ENCODE data around the gene TRAF1.
A peak's percentile ranks its signal among the peaks of the same experiment; 100 is the strongest.

TRAF1 gene

DNA sequence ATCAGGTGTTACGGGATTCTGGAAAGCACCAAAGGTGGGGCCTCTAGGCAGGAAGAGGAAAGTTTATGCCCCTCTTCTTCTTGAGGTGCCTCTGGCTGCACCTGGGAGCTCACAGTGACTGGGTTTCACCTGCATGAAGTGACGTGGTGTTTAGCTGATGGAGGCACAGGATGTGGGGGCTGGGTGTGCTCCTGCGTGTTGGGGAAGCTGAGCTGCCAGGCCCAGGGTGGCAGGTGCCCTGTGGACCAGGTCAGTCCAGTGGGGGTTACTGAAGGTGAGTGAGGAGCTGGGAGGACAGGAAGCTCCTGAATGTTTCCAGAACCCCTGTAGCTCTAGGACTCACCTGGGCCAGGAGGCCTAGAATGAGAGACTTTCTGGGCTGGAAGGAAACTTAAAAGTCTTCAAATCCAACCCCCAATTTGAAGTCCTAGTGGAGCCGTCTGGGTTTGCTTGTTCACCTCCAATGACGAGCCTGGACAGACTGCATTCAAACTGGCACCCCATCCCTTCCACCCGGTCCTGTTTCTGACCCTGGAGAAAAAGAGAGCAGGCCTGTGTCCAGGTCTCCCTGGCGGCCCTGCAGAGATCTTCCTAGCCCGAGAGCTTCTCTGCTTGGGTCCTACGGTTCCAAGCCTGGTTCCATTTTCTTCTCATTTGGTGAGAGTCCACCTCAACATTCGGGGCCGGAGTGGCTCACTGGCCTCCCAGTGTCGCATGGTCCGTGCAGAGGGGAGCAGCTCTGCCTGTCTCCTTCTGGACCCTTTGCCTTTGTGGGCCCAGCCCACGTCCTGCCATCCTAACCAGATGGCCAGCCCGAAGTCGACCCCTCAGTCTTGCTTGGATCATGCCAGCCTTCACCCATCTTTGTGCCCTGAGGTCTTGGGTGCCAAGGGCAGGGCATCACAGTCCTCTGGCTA is 22.3 kb downstream of the TRAF1 start:
- DNase-seq, result peak; percentile 67

DNA sequence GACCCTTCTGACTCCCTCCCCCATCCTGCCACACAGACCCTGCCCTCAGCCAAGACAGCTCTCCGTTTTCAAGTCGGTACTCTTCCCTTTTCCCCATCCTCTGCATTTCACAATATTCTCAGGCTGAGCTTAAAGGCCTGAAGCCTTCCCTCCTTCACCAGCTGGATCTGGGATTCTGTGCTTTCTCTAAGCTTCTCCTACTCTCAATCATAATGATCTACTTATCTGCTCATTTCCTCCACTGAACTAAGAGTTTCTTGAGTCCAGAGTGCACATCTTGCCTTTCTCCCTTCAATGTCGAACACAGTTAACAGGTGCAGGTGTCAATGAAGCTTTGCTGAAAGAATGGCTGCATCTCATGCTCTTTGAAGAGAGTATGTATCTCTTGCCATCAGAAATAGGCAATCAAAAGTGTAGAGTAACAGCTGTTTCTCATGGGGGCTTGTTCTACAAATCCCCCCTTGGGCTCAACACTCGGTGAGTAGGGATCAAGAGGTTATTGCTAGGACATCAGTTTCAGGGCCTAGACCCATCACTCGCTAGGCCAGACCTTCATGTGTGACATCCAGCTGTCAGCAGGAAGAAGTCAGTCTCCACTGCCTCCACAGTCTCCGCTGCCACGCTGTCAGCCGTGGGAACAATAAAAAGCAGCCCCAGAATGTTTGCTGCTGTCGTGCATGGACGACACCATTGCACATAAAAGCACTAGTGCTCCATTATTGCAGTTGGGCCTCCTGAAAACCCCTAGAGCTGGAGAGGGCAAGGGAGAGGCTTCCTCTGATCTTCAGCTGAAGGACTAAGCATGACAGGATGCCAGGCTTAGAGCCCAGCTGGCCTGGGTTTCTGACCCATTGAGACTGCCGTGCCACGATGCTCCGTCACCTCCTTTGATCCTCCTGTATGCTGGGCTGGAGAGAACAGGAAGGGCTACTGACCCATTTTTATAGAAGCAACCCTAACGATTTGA is 23.7 kb downstream of the TRAF1 start:
- DNase-seq, result no peak

DNA sequence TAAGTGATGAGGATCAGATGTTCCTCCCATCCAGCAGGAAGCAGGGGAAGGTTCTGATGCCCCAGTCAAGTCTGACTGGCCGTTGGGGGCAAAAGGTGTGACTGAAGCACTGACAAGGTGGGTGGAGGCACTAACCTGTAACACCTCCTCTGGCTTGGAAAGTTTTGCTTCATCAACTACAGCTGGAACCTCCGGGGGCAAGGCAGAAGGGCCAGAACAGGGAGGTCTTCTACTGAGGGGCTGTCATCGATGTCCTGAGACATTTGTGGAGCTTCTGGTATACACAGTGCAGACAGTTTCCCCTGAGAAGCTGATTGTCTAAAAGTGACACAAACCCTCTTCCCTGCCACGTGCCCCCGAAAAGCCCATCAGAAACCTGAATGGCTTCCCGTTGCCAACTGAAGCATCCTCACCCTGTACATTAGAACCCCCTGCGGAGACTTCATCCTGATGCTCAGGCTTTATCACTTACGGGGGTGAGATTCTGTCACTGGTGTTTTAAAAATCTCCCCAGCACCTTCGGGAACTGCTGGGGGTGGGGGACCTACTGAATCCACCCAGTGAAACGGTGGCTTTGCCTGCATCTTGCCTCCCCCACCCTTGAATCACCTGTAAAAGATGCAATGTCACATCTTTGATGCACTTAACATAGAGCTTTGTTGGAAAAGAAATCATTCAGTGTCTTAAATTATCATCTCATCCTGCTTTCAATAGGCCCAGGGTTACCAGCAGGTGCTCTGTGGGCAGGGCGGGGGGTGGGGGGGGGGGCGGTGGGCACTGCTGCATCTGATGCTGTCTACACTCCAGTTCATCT is 24.6 kb downstream of the TRAF1 start:
- no peak for DNase-seq

DNA sequence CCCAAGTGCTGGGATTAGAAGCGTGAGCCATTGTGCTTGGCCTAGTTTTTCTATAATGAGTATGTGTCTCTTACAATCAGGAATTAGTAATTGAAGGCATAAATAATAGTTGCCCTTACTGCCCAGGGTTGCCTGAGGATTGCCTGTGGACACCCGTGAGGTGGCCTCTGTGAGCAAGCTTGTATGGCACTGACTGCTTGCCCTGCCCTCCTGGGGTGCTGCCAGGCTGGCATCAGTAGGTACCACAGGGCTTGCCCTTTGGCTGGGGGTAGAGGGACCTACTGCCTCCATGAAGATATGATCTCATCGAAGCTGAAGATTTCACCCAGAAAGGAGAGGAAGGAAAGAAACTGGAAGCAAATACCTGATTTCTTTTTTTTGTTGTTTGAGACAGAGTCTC is 25.8 kb downstream of the TRAF1 start:
- DNase-seq, result no peak

DNA sequence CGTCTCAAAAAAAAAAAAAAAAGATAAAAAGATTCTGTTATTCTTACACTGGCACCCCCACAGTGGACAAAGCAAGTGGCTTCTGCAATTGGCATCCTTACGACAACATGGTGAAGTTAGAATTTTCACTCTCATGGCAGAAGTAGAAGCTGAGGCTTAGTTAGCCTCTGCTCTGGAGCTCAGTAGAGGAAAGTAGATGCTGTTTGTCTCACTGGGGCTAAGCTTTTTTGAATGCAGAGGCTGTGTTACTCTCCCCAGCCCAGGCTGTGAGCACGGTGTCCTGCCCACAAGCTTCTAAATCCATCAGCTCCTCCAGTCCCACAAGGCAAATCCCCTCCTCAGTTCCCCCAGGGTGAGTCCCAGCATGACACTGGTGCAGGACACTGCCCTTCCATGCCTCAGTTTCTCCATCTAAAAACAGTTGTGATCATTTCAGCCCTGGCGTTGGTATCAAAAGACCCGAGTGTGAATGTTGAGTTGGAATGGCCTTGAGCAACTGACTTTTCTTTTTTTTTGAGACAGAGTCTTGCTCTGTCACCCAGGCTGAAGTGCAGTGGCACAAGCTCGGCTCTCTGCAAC is 27.0 kb downstream of the TRAF1 start:
- no peak for DNase-seq

DNA sequence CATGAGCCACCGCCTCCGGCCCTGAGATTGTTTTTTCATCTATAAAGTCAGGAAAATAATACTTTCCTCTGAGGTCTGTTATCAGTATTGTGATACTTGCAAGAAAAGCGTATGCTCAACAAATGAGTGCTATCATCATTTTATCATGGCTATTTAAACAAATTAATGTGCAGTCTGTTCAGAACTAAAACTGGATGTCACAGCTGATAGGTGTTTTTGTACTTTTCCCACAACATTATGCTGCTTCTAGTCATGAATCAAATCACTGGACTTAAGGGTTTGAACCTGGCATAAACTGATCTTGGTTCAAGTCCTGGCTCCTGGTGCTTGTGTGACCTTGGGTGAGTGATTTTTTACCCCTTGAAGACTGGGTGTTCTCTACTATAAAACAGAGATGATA is 28.2 kb downstream of the TRAF1 start:
- no peak for DNase-seq

DNA sequence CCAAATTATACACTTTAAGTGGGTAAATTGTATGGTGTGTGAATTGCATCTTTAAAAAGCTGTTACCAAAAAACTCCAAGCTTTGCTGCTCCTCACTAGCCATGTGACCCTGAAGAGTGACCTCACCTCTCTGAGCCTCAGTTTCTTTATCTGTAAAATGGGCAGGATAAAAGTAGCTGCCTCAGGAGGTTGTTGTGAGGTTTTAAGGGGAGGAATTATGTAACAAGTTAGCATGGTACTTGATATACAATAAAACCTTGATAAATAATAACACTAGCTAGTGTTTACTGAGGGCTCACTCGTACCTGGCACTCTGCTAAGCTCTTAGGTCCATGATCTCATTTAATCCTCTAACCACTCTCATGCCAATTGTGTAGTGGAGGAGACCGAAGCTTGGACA is 30.6 kb downstream of the TRAF1 start:
- no peak for DNase-seq

DNA sequence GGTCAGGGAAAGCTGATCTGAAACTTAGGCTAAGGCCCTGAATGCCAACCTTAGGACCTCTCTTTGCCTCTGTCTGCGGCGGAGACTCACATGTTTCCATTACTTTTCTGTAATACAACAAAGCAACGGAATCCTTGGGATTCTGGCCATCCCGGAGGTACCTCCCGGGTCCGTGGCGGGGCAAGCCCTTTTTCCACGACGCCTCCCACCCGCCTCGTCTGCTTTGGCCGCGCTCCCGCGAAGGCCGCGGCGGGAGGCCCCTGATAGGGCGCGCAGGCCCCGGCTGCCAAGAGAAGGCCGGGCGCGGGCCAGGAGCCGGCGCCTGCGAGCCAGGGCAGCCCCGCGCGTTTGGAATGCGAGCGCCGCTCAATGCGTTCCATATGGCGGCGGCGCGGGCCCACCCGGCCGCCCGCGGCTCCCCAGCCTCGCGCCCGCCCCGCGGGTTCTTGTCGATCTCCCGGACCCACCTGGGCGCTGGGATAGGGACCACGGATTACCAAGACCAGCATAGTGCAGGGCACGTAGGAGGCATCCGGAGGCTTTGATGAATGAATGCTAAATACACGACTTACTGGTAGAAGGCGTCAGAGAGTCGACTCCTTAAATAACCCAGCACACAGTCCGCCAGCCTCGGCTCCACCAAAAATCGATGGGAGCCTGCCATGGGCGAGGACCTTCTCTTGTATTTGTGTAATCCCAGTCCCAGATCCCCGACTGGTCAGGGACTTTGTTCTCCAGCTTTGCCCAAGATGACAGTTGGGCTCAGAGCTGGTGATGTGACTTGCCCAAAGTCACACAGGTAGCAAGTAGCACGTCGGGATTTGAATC is 32.1 kb downstream of the TRAF1 start:
- no peak for DNase-seq

DNA sequence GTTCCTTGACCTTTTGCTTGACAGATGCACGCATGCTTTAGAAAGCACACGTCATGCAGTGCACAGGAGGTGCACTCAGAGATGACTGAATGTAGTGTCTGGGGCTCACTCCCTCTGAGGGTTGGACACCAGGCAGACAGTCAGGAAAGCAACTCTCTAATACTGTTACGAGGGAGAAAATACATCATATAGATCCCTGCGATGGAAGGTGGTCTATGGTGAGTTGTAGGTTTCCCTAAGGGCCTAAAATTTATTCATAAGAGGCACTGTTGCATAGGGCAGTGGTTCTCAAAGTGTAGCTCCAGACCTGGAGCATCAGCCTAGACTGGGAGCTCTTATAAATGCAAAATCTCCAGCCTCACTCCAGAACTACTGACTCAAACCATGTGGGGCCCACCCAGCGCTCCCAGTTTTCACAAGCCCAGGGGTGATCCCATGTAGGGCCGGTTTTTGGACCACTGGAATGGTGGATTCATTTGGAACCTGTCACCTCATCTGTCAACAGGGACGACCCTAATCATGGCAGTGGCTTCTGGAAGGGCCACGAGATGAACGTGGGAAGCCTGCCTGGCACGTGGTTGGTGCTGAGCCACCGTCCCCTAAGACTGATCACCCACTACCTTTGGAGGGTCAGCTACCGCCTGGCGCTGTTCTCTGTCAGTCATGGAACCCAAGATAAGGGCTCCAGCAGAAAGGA is 32.8 kb downstream of the TRAF1 start:
- no peak for DNase-seq

DNA sequence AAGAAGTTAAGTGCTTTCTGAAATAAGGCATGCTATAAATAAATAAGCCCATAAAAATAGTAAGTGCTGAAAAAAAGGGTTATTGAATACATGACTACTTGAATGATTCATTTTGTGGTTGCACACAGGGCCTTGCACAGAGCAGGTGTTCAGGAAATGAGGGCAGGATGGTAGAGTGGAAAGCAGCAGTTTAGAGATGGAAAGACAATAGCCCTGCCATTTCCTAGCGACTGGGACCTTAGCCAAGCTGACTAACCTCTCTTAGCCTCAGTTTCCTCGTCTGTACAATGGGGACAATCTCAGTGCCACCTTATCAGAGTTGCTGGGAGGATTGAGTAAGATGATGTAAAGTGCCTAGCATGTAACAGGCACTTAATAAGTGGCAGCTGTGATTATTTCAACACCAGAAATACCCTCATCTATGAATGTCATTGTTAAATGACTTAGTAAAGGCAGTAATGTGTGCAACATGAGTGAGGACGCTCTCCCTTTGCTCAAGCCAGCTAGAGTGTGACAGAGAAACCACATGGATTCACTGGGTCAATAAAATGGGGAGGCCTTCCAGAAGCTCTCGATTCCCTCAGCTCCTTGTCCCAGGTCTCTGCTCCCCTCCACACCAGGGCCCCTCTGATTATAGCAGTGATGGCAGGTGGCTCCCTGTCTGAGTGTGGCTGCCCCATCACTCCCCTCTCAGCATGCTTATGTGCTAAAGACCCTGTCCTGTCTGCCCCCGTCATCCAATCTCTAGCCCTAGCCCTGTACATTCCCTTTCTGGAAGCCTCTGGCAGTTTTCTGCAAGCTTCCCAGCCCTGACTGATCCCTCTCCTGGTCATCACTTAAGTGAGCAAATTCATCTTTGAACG is 33.6 kb downstream of the TRAF1 start:
- peak; percentile 62 for DNase-seq

DNA sequence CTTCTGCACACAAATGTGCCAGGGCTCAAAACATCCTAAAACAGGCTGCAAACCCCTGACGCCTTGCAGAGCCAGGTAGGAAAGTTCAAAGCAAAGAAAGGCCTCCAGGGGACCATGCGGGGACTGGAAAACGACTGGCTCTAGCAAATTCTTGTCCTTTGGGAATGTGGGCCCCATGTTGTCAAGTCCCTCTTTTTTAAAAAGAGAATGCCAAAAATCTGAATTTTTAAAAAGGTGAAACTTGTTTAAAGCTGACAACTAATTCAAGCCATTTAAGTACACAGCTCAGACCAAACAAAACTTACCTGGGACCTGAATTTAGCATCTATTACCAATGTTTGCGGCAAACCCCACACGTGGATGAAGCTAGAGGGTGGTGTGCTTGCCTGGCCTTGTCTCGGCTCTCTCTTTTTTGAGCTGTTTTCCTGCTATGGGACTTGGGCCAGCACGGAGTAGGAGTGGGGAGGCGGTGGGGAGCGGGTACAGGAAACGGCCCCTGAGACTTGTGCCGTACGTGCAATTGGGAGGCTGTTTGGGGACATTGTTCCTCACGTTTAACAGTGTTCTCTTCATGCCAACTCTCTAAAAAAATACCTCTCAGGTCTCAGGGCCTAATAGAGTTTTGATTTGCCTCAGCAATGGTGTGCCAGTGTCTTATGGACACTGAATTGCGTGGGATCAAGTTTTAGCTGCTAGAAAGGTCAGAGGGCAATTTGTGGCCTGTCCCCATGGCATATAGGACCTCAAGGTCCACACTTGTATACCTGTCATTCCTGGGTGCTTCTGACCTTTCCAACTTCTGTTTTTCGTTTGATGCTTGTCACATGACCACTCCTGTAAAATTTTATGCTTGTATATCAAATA is 34.5 kb downstream of the TRAF1 start:
- no peak for DNase-seq

DNA sequence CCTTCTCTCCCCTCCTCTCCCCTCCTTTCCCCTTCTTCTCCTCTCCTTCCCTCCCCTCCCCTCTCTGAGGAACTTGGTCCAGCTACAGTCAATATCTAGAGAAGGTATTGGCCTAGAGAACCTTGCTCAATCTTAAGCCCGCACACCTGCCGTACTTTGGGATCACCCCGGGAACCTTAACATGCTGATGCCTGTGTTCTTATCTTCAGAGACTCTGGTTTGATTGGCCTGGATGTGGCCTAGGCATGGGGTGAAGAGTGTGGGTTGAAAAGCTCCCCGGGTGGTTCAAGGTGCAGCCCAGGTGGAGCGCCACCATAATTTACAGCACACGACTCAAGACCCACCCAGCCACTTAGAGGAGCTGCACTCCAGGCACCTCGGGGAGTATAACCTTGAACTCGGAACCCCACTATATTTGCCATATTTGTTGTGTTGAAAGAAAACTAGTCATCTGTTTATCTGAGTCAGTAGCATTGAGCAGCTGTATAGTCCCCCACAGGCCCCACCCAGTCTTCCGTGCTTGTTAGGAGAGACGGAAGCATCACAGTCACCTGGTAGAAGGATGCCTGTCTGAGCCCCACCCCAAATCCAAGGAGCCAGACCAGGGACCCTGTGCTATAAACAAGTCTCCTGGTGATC is 35.2 kb downstream of the TRAF1 start:
- peak; percentile 66 for DNase-seq

DNA sequence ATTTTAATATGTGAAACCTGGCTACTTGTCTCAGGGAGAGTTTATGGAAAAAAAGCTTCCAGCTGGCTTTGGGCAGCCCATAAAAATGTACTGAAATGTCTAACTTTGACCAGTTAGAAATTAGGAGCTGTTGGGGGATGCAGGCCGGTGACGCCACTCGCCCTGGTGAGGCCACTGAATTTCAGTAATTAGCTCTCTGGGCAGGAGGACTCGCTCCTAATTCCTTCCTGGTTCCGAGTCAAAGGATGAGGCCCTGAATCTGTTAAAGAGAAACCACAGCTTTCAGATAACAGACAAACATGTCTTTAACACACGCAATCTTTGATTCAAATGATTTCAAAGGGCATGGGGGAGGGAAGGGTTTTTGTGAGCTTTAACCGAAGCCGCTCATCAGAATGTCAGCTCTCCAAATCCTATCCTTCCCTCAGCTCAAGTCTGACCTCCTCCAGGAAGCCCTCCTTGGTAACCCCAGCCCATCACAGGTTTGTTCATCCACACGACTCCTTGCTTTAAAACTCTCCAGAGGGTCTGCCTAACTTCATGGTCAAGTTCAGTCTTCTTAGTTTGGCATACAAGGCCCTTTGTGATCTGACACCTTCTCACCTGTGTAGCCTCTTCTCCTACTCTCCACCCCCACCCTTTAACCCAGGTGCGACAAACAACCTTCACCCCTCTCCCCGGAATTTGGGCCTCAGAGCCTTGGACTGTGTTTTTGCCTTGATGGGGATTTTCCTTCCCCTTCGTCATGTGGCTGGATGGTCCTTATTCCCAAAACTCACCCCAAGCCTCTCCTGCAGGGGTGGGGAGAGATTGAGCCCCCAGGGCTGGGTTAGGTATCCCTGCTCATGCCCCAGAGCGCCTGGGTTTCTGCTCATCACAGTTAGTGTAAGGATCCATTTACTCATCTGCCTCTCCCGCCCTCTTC is 36.0 kb downstream of the TRAF1 start:
- no peak for DNase-seq

DNA sequence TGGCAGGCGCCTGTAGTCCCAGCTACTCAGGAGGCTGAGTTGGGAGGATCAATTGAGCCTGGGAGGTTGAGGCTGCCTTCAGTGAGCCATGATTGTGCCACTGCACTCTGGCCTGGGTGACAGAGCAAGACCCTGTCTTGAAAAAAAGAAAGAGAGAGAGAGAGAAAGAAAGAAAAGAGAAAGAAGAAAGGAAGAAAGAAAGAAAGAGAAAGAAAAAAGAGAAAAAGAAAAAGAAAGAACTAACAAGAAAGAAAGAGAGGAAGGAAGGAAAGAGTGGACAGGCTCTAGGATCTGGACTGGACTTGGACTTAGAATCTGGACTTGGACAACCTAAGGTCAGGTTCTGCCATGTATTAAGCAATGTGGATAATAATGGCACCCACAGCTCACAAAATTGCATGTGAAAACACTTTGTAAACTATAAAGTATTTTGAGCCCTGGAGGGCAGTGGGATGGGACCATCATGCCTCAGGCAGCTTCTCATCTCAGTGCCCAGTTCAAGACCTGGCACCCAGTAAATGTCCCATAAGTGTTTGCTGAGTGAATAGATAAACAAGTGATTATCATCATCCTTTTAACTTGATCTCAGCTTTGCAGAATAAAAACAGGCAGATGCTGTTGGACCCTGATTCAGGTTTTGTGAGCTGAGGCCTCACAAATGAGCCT is 36.9 kb downstream of the TRAF1 start:
- DNase-seq, result no peak

DNA sequence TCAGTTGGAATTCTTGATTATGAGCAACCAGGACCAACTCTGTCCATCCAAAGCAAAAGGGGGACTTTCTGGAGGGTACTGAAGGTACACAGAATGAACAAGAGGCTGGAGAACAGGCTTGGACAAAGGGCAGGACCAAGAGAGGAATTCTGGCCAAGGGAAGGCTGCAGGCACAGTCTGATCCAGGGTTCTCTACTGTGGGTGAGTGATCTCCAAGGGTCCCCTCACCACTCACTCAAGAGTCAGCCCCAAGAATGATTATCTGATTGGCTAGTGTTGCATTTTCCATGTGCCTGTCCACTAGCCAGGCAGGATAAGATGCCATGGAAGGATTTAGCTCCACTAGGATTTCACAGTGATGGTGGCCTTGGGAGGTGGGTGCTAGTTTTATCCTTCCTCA is 38.0 kb downstream of the TRAF1 start:
- no peak for DNase-seq

DNA sequence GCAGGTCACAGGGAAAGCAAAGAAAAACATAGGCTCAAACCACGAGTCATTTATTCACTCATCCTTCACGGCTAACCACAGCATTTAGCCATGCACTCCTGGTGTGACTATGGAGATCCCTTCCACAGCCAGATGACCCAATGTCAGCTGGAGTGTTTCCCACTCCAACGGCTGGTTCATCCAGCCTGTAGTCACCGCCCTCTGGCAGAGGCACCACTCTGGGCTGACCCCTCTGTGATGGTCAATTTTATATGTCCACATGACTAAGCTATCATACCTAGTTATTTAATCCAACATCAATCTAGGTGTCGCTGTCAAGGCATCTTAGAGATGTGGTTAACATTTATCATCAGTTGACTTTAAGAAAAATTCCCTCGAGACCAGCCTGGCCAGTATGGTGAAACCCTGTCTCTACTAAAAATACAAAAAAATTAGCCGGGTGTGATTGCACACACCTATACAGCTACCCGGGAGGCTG is 40.1 kb downstream of the TRAF1 start:
- no peak for DNase-seq

DNA sequence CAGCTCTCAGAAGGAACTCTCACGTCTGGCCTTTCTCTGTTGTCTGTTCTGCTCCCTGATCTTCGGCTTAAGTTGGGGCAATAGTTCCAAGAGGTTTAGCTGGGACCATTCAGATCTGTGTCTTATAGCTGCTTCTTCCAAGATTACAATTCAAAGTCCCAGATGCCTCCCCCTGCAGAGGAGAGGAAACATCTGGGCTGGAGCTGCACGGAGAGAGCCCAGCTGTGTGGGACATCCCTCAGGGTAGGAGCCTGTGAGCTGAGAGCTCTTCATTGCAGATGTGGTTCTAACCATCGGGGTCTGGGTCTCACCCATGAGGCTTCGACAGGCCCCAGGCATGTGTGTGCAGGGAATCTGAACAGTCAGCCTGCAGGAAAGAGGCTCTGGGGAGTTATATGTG is 40.6 kb downstream of the TRAF1 start:
- DNase-seq, result no peak

All from activated CD4-positive, alpha-beta T cell treated with anti-CD3 and anti-CD28 coated beads, Interleukin-2, amount 50 U/mL, for 1 hour (primary cell).